ENCODE results near the gene TRAM2.

The TRAM2 gene, protein sequence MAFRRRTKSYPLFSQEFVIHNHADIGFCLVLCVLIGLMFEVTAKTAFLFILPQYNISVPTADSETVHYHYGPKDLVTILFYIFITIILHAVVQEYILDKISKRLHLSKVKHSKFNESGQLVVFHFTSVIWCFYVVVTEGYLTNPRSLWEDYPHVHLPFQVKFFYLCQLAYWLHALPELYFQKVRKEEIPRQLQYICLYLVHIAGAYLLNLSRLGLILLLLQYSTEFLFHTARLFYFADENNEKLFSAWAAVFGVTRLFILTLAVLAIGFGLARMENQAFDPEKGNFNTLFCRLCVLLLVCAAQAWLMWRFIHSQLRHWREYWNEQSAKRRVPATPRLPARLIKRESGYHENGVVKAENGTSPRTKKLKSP

DNA sequence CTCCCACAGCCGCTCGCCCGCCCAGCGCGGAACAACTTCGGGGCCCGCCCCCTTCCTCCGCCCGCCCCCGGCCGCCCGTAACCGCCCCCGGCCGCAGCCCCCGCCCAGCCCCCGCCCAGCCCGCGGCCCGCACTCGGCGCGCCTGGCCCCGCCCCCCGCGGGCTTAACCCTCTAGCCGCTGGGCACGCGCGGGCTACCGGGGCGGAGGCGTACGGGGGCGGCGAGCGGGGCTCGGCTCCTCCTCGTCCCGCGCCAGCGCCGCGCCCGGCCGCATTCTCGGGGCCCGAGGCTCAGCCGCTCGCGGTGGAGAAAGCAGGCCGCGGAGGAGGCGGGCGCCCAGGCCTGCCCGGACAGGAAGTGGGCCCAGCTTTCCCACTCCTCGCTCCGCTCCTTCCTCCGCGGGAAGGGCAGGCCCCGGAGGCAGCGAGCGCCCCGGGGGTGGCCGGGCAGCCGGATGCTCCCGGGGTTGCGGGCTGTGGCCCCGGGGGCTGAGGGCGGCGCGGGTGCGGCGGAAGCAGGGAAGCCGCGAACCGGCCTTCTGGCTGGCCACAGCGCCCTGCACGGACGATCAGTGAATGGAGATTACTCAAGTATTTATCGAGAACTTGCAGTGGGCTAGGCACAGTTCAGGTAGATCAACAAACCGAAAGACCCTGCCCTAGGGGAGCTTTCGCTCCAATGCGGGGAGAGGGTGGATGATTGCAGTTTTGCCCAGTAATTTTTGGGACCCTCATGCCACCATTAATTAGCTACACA lies at the start of gene TRAM2:
Gene TRAM2, minus strand, starts transcription at position 39 of the 756 bp plus-strand sequence. CDS start 145 bp downstream, outside the sequence.
- DNase-seq = peak; percentile 83

DNA sequence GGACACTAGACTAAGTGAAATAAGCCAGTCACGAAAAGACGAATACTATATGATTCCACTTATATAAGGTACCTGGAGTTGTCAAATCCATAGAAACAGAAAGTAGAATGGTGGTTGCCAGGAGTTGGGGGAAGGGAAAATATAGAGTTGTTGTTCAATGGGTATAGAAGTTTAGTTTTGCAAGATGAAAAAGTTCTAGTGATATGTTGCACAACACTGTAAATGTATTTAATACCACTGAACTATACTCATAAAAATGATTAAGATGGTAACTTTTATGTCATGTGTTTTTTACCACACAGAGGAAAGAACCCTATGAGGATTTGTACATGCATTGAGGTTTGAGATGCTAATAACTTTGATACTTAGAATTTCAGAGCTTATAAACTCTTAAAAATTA lies 46.0 kb upstream of the TRAM2 start:
- no peak for DNase-seq

DNA sequence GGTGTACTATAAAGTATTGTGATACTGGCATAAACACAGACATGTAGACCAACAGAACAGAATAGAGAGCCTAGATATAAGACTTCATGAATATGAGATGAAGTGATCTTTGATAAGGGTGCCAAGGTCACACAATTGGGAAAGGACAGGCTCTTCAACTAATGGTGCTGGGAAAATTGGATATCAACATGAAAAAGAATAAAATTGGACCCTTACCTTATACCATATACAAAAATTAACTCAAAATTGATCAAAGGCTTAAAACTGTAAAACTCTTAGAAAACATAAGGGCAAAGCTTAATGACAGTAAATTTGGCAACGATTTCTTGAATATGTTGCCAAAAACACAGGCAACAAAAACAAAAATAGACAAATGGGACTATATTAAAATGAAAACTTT lies 44.8 kb upstream of the TRAM2 start:
- DNase-seq = no peak

DNA sequence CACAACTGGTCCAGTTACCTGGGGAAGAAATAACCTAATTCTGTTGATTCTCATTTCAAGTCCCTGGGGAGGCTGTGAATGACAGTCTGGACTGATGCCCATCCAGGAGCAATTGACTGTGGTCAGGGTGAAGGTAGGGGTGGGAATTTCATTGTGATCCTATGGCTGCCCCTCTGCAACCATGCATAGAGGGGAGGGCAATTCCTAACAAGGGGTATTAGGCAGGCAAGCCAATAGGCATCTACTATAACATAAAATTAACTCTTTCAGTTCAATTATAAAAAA lies 44.0 kb upstream of the TRAM2 start:
- DNase-seq = no peak

DNA sequence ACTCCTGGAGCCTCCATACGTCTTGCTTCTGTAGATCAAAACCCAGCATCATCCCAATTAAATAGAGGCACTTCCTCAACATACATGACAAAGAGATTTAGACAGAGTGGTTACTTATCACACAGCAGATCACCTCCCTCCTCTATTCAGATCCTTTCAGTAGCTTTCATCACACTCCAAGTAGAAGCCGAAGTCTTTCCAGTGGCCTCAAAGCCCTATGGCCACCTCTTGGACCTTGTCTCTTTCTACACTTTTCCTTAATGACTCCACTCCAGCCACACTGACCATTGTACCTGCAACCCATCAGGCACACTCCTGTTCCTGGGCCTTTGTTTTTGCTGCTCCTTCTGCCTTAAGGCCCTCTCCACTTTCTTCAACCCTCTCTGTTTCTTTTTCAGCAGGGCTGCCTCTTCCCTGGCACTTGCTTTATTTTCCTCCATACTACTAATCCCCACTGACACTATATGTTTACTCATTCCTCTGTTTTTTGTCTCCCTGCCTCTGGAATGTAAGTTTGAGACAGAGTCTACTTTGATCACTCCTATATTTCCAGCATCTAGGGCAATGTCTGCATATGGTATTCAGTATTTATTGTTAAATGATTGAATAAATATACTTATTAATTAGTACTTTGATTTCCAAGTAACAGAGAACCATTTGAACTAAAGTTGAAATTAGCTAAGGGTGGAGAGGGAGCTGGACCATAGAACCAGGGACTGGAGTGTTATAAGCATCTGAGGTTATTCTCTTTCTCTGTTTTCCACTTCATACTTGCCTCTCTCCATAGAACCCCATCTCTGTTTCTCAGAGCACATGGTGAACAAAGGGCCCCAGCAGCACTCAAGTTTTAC lies 43.4 kb upstream of the TRAM2 start:
- DNase-seq = no peak

DNA sequence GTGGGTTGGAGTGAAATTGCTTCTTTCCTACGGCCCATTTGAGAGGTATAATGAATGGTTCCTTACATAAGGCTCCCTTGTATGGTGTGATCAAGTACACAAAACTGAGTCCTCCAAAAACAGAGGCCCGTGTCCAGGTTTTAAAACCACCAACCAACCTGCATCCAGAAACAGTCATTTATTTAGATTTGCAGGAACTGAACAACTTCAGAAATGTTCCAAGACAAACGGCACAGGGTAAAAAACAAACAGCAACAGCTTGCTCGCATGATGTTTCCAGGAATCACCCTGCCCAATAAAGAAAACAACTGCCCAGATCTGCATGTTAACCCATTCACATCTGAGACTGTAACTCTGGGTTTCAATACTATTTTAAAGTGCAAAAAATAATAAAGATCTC lies 40.2 kb upstream of the TRAM2 start:
- no peak for DNase-seq

DNA sequence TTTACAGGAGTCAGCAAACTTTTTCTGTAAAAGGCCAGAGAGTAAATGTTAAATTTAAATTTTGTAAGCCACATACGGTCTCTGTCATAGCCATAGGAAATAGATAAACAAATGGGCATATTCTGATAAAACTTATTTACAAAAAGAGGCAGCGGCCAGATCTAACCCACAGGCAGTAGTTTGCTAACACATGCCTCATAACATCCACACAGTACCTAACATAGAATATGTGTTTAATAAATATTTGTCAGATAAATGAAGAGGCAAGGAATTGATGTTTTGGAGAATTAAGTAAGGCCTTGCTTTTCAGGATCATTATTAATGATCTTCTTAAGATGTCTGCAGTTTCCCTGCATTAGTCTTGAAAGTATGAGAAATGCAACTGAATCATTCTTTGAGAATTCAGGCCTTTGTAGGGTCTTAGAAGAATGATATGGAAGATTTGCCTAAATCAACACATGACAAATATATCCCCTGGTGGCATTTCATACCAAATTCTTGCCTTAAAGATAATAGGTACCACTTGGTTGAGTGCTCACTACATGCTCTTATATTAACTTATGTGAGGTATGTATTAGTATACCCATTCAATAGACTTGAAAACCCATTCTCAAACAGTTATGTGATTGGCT lies 39.3 kb upstream of the TRAM2 start:
- no peak for DNase-seq

DNA sequence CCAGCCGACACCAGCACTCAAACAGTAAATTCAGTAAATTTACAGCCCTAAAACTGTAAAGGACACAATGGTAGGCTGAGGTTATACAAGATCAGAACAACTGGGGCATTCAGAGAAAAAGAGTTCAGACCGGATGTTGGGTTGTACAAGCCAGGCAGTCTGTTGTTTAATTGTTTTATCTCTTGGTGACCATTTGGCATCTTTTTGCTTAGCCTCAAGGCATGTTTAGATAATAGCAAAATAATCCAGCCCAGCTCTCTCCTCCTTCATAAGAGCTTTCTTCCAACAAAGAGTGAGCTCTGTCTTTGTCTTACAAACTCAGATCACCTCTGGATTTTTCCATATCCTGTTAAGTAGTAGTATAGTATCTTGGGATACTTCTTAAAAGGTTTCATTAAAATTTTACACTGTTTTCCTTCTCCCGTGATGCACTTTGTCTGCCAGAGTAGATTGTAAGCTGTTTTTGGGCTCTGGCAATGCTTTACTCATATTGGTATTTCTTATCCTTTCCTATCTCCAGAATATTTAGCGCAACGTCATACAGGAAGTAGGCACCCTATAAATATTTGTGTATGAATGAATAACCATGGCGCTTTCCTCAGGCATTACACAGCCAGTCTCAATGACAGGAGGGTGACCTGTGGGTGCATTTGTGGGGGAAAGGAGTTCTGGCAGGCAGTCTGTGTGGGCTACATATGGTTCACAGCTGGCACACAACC lies 35.6 kb upstream of the TRAM2 start:
- DNase-seq = no peak

DNA sequence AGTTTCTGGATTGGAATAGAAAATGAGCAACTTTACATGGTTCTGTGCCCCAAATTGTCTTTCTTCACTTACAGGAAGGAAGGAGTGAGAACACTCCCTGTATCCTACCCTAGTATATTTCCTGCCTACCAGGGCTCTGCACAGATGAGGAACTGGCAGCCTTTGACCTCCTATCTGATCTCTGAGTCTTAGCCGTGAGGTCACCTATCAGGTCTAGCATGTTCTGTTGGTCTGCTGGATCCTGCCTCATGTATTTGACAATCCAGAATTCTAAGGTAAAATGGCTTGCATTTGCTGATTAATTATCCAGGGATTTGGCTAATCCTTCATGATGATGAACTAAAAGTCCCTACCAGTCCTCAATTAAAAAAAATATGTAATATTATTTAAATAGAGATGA lies 35.0 kb upstream of the TRAM2 start:
- DNase-seq = no peak

DNA sequence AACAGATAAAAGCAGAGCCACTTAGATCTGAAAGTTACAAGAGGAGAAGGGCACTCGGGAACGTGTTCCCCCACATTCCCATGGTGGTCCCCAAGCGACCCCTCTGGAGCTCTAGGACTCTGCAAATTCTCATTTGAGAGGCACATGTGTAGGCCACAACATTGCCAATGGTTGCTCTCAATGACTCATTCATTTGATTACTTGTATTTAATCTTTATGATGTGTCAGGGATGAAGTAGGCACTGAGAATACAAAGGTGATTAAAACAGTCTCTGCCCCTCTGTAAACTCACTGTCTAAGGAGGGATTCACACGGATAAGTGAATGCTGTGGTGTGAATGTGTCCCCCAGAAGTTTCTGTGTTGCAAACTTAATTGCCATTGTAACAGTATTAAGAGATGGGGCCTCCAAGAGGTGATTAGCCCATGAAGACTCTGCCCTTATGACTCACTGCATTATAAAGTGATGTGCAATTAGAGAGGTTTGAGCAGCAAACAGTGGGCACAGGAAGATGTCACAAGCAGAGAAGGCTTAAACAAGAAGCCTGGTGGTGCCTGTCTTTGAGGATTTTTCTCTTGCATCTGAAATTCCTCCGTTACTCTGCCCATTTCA lies 34.0 kb upstream of the TRAM2 start:
- no peak for DNase-seq

DNA sequence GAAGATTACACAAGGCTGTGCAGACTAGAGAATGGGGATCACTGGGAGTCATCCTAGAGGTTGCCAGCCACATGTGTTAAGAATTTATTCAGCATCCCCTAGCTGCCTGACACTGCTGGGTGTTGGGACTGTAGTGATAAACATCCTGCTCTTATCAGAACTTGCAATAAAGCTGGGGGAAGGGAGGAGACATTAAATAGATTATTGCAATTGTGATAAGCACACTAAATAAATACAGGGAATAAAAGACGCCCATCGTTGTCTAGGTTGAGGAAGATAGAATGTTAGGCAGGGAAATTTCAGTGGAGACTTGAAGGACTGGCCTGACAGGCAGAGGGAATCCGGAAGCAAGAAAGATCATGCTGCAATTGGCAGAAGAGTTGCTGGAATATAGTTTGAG lies 33.2 kb upstream of the TRAM2 start:
- no peak for DNase-seq

DNA sequence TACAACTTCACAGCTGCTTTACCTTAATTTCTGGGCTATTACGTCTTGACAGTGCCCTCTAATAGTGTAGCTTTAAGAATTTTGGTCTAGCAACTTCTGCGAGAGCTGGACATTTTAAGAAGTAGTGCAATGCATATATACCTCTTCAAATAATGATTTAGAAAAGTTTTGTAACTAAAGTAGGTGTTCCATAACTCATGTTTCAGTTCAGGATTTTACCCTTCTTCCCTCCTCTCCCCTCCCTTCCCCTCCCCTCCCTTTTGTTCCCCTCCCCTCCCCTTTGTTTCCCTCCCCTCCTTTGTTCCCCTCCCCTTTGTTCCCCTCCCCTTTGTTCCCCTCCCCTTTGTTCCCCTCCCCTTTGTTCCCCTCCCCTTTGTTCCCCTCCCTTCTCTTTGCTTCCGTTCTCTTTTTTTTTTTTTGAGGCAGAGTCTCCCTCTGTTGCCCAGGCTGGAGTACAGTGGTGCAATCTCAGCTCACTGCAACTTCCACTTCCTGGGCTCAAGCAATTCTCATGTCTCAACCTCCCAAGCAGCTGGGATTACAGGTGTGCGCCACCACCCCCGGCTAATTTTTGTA lies 28.8 kb upstream of the TRAM2 start:
- DNase-seq = no peak

DNA sequence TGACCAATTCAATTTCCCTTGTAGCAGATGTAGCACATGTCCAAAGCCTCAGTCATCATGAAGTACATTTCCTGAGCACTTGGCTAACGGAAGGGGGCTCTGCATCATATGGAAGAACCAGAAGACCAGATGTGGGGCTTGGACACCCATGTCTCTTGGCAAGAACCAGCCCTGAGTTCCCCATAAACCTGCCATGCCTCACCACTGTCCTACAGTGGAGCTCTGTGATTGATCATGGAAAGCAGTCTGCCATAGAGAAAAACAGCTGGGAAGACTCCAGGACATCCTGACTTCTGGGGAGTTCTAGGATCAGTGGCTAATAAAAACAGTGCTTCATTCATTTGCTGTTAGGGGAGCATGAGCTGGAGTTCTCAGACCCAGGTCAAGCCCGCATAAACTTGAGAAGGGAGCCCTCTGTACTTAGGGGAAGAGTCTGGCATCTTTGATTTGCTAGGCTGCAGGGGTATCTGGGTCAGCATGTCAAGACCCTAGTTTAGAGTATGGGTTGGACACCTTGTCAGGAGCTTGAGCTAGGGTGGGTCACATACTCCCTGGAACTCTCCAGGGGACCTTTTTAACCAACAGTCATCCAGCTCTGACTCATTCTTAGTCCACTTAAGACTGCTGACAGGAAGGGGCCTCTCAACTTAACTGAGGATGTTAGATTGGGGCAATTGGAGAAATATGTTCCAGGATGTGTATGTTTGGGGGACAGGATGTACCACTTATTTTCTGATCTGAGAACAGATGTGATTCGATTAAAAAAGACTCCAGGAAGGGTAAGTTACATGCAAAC lies 26.3 kb upstream of the TRAM2 start:
- DNase-seq = no peak

DNA sequence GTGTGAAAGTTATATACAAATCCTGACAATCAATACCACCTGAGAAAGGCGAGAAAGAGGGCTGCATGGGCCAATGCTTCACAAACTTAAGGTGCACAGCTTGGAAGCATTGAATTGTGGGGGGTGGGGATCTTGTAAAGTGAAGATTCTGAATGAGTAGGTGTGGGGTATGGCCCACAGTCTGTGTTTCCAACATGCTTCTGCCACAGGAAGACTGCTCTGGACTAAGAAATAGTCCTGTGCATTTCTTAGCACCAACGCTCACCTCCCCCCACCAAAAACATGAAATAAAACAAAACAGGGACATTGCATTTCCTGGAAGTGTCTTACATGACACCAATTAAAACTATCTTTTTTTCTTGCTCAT lies 21.9 kb upstream of the TRAM2 start:
- DNase-seq = no peak

DNA sequence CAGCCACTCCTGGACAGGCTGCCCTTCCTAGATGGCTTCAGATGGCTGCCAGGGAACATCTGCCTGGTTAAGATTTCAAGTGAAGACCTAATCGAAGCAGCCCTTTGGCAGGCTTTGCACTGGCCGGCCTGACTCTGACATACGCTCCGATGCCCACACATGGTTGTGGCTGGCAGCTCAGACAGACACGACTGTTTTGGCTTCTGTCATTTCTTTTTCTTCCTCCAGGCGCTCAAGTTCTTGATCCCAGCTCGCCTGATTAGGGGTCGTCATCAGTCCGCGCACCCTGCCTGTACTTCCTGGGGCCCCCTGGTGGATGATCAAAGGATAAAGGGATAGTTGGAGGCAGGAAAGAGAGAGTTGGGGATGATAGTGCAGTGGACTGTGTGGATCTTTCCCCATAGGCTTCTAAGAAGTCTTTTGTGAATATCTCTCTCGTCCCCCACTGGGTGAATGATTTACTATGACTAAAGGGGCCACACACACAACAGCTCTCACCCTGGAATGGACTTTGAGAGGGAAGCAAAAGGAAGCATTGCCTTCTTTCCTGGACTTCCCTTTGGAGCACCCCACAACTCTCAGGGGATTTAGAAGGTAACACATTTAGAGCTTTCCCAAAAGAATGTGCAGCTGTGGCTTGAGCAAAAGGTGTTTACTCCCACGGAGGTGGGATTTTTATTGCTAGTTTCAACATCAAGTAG lies 21.4 kb upstream of the TRAM2 start:
- no peak for DNase-seq

DNA sequence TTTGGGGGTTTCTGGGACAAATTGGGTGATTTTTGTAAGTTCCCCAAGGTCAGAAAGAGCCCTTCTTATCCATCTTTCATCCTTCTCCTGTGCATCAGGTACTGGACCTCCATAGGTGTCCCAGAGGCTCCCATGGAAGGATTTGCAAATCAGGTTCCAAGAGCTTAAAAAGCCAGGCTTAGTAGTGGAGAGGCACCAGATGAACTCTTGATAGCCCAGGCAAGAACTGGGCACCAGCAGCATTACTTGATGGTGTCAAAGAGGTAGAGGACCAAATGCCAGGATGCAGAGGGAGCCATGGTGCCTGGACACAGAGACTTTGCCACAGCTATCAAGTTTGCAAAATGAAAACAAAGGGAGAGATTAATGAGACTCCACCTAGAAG lies 20.9 kb upstream of the TRAM2 start:
- no peak for DNase-seq

DNA sequence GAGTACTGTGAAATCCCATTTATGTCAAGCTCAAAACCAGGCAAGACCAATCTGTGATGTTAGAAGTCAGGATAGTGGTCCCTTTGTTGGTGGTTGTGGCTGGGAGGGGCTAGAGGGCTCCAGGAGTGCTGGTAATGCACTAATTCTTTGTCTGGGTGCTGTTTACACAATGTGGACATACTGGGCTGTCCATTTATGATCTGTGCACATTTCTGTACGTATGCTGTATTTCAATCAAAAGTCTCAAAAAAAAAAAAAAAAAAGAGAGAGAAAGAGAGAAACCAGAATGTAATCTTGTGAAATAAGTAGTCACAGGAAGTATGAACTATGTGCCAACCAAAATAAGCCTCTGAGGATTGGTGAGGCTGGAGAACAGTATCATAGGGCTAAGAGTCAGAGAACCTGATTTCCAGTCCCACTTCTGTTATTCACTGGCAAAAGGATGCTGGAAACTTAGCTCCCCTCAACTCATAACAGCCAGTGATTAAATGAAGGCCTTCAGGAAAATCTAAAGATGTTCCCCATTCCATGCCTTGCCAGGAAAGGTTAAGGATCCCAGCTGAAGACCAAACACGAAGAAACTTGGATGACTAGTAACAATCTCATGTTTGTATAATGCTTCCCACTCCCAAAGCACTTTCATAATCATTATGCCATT lies 19.6 kb upstream of the TRAM2 start:
- DNase-seq = no peak

DNA sequence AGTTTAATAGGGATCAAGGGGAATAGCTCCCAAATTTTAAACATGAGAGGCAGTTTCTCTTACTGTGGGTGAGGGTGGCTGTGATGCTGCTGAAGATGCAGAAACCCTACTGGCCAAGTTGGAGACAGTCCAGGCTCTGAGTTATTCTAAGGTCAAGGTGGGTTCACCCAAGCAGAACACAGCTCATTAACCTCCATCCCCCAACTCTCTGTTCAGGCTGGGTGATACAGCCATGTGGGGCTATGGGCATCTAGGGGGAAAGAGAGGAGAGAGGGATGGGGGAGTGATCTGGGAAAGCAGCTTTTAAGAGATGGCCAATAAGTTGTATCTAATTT lies 18.9 kb upstream of the TRAM2 start:
- no peak for DNase-seq

DNA sequence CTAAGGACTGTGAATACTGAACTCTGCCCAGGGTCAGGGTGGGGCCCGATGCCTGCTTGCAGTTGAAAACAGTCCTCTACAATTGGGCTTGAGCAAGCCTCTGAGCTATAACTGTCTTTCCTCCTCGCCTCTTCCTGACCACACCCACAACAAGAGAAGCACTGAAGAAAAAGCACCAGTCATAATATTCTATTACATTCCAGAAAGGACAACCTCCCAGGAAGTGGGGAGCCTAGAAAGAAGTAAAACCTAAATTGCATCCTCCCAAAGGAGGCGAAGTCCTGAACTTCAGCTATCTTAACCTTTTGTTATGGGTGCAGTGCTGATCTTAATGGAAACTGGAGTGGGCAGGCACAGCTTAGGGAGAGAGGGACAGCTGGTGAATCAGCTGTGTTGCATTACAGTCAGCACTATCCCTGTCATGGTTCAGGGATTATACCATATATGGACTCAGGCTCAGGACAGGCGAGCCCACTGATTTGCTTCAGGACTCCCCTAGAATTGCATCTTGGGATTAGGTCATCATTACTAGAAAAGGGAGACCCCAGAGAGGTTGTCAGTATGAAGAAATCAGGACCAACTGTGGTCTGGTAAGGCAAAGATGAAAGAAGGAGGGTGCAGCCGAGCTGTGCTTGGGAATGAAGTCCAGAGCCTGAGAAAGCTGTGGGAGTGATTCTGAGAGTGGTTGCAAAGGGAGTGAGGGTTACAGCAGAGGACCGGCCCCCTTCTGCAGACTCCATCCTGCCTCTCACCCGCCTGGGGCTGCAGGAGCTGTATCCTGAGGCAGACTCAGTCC lies 18.3 kb upstream of the TRAM2 start:
- no peak for DNase-seq

All from NCI-H1436 (cell line).